HepG2 (cell line): ENCODE measurements around the gene BPHL. TPM values are rescaled to one million over a fixed set of nuclear protein-coding genes. Genes with fewer than 3 reads are reported as not detected.

Source experiments
- BCLAF1 ChIP-seq: fragments of 450-650 bp; IDR thresholded peaks from 2 replicates; pipeline ENCODE4 v1.6.1; 2017; ENCODE audit warnings: mild to moderate bottlenecking
- EP300 ChIP-seq, 3 experiments: sonication (generic) in 1 of 3; formaldehyde crosslinking in 1 of 3; IDR thresholded peaks; 2 replicates each; pipeline versions ENCODE4 v1.5.1 to v1.6.1; 2011 to 2020; ENCODE audit warnings: low read depth in 2 of 3, low read length in 2 of 3, borderline replicate concordance in 1 of 3, improper control_type of control experiment in 1 of 3, mild to moderate bottlenecking in 1 of 3, missing genetic modification reagents in 1 of 3, moderate library complexity in 1 of 3
- FOXP1 ChIP-seq, 2 experiments: fragments of 450-650 bp in 1 of 2; IDR thresholded peaks; 2 replicates each; pipeline ENCODE4 v1.6.1; 2017 to 2018; ENCODE audit warnings: antibody characterized with exemption in 1 of 2
- GLMP ChIP-seq: sonication (generic); formaldehyde crosslinking; IDR thresholded peaks from 2 replicates; pipeline ENCODE4 v1.9.0; 2021; ENCODE audit warnings: missing genetic modification reagents, mild to moderate bottlenecking, borderline replicate concordance
- MAF1 ChIP-seq: sonication (generic); formaldehyde crosslinking; IDR thresholded peaks from 2 replicates; pipeline ENCODE4 v1.5.0; 2020; ENCODE audit warnings: missing genetic modification reagents, borderline replicate concordance
- MEIS2 ChIP-seq: sonication (generic); formaldehyde crosslinking; IDR thresholded peaks from 2 replicates; pipeline ENCODE4 v1.9.0; 2021; ENCODE audit warnings: mild to moderate bottlenecking, missing genetic modification reagents
- MZF1 ChIP-seq: sonication (generic); formaldehyde crosslinking; IDR thresholded peaks from 2 replicates; pipeline ENCODE4 v1.8.1; 2023; ENCODE audit warnings: mild to moderate bottlenecking, missing genetic modification reagents, borderline replicate concordance
- NCOA1 ChIP-seq: sonication (generic); formaldehyde crosslinking; IDR thresholded peaks from 2 replicates; pipeline ENCODE4 v1.9.0; 2021; ENCODE audit warnings: missing genetic modification reagents
- PRDM4 ChIP-seq: sonication (generic); formaldehyde crosslinking; IDR thresholded peaks from 2 replicates; pipeline ENCODE4 v1.9.0; 2021; ENCODE audit warnings: missing genetic modification reagents, borderline replicate concordance
- TRIM22 ChIP-seq: fragments of 450-650 bp; IDR thresholded peaks from 2 replicates; pipeline ENCODE4 v1.6.1; 2017
- ZBTB7B ChIP-seq: sonication (generic); formaldehyde crosslinking; IDR thresholded peaks from 2 replicates; pipeline ENCODE4 v1.4.0; 2020; ENCODE audit warnings: missing genetic modification reagents
- ZNF235 ChIP-seq: sonication (generic); formaldehyde crosslinking; IDR thresholded peaks from 2 replicates; pipeline ENCODE4 v1.8.1; 2023; ENCODE audit warnings: mild to moderate bottlenecking, missing genetic modification reagents, borderline replicate concordance
- ZNF282 ChIP-seq: fragments of 450-650 bp; IDR thresholded peaks from 2 replicates; pipeline ENCODE4 v1.6.1; 2018; ENCODE audit not compliant: partially characterized antibody
- ZNF3 ChIP-seq: IDR thresholded peaks from 2 replicates; pipeline ENCODE4 v1.7.0; 2017; ENCODE audit warnings: inconsistent platforms
- ZNF335 ChIP-seq: sonication (generic); formaldehyde crosslinking; IDR thresholded peaks from 2 replicates; pipeline ENCODE4 v1.4.0; 2020; ENCODE audit warnings: missing genetic modification reagents
- ZNF777 ChIP-seq: sonication (generic); formaldehyde crosslinking; IDR thresholded peaks from 2 replicates; pipeline ENCODE4 v1.4.0; 2020; ENCODE audit warnings: missing genetic modification reagents
- polyA plus RNA-seq, 8 experiments: library from polyadenylated mRNA; depleted of rRNA in 3 of 8; stranded (reverse) in 7 of 8; unstranded in 1 of 8; fragments of >200 nt; fragmentation: Illumina TruSeq in 4 of 8; extraction: Trizol in 4 of 8; gene quantifications; 2 replicates each; pipeline versions ENCODE4 v1.2.1 to v1.2.3, GENCODE V29; 2011 to 2016; ENCODE audit warnings: low read depth in 4 of 8, missing spikeins in 1 of 8, mixed read lengths in 1 of 8; ENCODE audit not compliant: insufficient read depth in 1 of 8
- total RNA-seq, 5 experiments: library from RNA; depleted of rRNA; stranded (reverse); fragments of >200 nt; fragmentation: Illumina TruSeq; extraction: Trizol; gene quantifications; 2 replicates each; pipeline ENCODE4 v1.2.3, GENCODE V29; 2016; ENCODE audit warnings: low read depth in 1 of 5
- TF ChIP-seq, protein P1 (sequence below): sonication (generic); formaldehyde crosslinking; IDR thresholded peaks from 2 replicates; pipeline ENCODE4 v1.5.0; 2020; ENCODE audit warnings: missing genetic modification reagents
- TF ChIP-seq, protein P2 (sequence below): sonication (generic); formaldehyde crosslinking; IDR thresholded peaks from 2 replicates; pipeline ENCODE4 v1.8.1; 2023; ENCODE audit warnings: mild to moderate bottlenecking, missing genetic modification reagents, borderline replicate concordance

BPHL gene
- total and polyA plus RNA-seq, 2 of the 13 experiments (the other 11 are each of a cell fraction or from before 2014, with no cell fraction given): 37.8 to 39.5 TPM

GRCh38 chr6:3139090-3139903, 20.8 kb downstream of the BPHL start (continued):
- peak; percentile 91 for TF ChIP-seq ZNF777 (CRISPR knock-in tag)
- no peak for TF ChIP-seq ZNF282
- peak; percentile 68; the same call in 1 of the 2 replicates for TF ChIP-seq ZBTB7B (CRISPR knock-in tag)
- TF ChIP-seq ZNF3 (CRISPR knock-in tag): no peak
- TF ChIP-seq TRIM22: no peak
- TF ChIP-seq NCOA1 (CRISPR knock-in tag): no peak
- peak; percentile 80 to 95; a peak in 3 of 4 replicates for TF ChIP-seq EP300 (IDR thresholded peaks at IDR 0.05; ENCODE audit: low read depth in 2 of 2, low read length in 2 of 2)
- TF ChIP-seq EP300 (CRISPR knock-in tag; IDR thresholded peaks at IDR 0.05; ENCODE audit: borderline replicate concordance): peak; percentile 82; the same call in 1 of the 2 replicates
- no peak for TF ChIP-seq GLMP (CRISPR knock-in tag)
- peak; percentile 95 for TF ChIP-seq MEIS2
- TF ChIP-seq MZF1 (CRISPR knock-in tag): no peak
- TF ChIP-seq PRDM4 (CRISPR knock-in tag): no peak
- TF ChIP-seq, protein P1, sequence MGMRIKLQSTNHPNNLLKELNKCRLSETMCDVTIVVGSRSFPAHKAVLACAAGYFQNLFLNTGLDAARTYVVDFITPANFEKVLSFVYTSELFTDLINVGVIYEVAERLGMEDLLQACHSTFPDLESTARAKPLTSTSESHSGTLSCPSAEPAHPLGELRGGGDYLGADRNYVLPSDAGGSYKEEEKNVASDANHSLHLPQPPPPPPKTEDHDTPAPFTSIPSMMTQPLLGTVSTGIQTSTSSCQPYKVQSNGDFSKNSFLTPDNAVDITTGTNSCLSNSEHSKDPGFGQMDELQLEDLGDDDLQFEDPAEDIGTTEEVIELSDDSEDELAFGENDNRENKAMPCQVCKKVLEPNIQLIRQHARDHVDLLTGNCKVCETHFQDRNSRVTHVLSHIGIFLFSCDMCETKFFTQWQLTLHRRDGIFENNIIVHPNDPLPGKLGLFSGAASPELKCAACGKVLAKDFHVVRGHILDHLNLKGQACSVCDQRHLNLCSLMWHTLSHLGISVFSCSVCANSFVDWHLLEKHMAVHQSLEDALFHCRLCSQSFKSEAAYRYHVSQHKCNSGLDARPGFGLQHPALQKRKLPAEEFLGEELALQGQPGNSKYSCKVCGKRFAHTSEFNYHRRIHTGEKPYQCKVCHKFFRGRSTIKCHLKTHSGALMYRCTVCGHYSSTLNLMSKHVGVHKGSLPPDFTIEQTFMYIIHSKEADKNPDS (CRISPR knock-in tag): no peak
- TF ChIP-seq MAF1 (CRISPR knock-in tag): peak; percentile 79; the same call in 1 of the 2 replicates
- TF ChIP-seq ZNF335: peak; percentile 81; the same call in 1 of the 2 replicates
- peak; percentile 73 for TF ChIP-seq FOXP1 (IDR thresholded peaks at IDR 0.05)
- peak; percentile 96 for TF ChIP-seq FOXP1 (CRISPR knock-in tag; IDR thresholded peaks at IDR 0.05)
- TF ChIP-seq ZNF235 (CRISPR knock-in tag): no peak
- TF ChIP-seq, protein P2, sequence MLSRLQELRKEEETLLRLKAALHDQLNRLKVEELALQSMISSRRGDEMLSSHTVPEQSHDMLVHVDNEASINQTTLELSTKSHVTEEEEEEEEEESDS (CRISPR knock-in tag): 0 out of 2 replicates have a peak, but pooled peaks have one; percentile 28
- TF ChIP-seq BCLAF1: no peak
